ENCODE results near the gene STEAP3.
"Not testable (repeated sequence)": the region's sequence is repeated elsewhere in the genome, so short reads cannot be mapped to it uniquely, and the experiment has no call there.

DNA sequence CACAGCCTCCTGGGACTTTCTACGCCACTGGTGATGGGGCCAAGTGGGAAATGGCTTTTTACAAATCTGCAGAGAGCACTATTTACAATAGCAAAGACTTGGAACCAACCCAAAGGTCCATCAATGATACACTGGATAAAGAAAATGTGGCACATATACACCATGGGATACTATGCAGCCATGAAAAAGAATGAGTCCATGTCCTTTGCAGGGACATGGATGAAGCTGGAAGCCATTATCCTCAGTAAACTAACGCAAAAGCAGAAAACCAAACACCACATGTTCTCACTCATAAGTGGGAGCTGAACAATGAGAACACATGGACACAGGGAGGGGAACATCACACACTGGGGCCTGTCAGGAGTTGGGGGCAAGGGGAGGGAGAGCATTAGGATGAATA lies 54.8 kb downstream of the STEAP3 start:
- TF ChIP-seq GATA2 (IDR thresholded peaks at IDR 0.05; ENCODE audit: insufficient read depth, insufficient read length, low read depth, low read length); MAX (IDR thresholded peaks at IDR 0.05; ENCODE audit: insufficient read depth, insufficient read length); POLR2A (IDR thresholded peaks at IDR 0.05; ENCODE audit: low read depth, low read length); FOS (IDR thresholded peaks at IDR 0.05; ENCODE audit: borderline replicate concordance, insufficient read depth, low read length); POLR2AphosphoS5 (IDR thresholded peaks at IDR 0.05; ENCODE audit: insufficient read depth, low read depth, low read length); EZH2 (IDR thresholded peaks at IDR 0.05; ENCODE audit: borderline replicate concordance, low read depth, low read length, severe bottlenecking): not testable (repeated sequence)
- TF ChIP-seq, protein P1, sequence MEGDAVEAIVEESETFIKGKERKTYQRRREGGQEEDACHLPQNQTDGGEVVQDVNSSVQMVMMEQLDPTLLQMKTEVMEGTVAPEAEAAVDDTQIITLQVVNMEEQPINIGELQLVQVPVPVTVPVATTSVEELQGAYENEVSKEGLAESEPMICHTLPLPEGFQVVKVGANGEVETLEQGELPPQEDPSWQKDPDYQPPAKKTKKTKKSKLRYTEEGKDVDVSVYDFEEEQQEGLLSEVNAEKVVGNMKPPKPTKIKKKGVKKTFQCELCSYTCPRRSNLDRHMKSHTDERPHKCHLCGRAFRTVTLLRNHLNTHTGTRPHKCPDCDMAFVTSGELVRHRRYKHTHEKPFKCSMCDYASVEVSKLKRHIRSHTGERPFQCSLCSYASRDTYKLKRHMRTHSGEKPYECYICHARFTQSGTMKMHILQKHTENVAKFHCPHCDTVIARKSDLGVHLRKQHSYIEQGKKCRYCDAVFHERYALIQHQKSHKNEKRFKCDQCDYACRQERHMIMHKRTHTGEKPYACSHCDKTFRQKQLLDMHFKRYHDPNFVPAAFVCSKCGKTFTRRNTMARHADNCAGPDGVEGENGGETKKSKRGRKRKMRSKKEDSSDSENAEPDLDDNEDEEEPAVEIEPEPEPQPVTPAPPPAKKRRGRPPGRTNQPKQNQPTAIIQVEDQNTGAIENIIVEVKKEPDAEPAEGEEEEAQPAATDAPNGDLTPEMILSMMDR (IDR thresholded peaks at IDR 0.05; ENCODE audit: extremely low read depth in 1 of 2, insufficient read depth in 1 of 2, low read depth in 1 of 2, low read length in 2 of 2) = not testable (repeated sequence)
